Measurements from ENCODE around the gene TBC1D26.

- no peak for TF ChIP-seq EZH2 (IDR thresholded peaks at IDR 0.05; ENCODE audit: borderline replicate concordance, insufficient read depth, low read length, poor library complexity, severe bottlenecking)
- TF ChIP-seq REST (IDR thresholded peaks at IDR 0.05; ENCODE audit: borderline replicate concordance), result no peak
- TF ChIP-seq, protein P1, sequence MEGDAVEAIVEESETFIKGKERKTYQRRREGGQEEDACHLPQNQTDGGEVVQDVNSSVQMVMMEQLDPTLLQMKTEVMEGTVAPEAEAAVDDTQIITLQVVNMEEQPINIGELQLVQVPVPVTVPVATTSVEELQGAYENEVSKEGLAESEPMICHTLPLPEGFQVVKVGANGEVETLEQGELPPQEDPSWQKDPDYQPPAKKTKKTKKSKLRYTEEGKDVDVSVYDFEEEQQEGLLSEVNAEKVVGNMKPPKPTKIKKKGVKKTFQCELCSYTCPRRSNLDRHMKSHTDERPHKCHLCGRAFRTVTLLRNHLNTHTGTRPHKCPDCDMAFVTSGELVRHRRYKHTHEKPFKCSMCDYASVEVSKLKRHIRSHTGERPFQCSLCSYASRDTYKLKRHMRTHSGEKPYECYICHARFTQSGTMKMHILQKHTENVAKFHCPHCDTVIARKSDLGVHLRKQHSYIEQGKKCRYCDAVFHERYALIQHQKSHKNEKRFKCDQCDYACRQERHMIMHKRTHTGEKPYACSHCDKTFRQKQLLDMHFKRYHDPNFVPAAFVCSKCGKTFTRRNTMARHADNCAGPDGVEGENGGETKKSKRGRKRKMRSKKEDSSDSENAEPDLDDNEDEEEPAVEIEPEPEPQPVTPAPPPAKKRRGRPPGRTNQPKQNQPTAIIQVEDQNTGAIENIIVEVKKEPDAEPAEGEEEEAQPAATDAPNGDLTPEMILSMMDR (IDR thresholded peaks at IDR 0.05; ENCODE audit: poor library complexity, severe bottlenecking), result no peak
- no peak for TF ChIP-seq TAF1 (IDR thresholded peaks at IDR 0.05; ENCODE audit: low read depth)
Measured at GRCh38 chr17:15776871-15777270, 44.8 kb downstream of the TBC1D26 start.

Measured in neural cell (in vitro differentiated cells).